Endothelial cell of umbilical vein (primary cell): ENCODE data around the gene ATXN7L1.

ENCODE experiments used
- FOS ChIP-seq: IDR thresholded peaks from 2 replicates; pipeline ENCODE4 v1.6.1; 2011; ENCODE audit warnings: mild to moderate bottlenecking, low read length, moderate library complexity, borderline replicate concordance; ENCODE audit not compliant: insufficient read depth
- MYC ChIP-seq: IDR thresholded peaks from one replicate; pipeline ENCODE4 v1.6.1; 2011; ENCODE audit warnings: mild to moderate bottlenecking, low read depth, low read length
- POLR2AphosphoS5 ChIP-seq: IDR thresholded peaks from 2 replicates; pipeline ENCODE4 v1.6.1; 2012; ENCODE audit warnings: low read depth, mild to moderate bottlenecking, control low read depth, low read length, moderate library complexity; ENCODE audit not compliant: insufficient read depth
- TF ChIP-seq, protein P1 (sequence below), 2 donors: IDR thresholded peaks; 1 replicate in 1 of 2; 2 replicates in 1 of 2; pipeline ENCODE4 v1.5.1; 2011; ENCODE audit warnings: low read length in 2 of 2, mild to moderate bottlenecking in 2 of 2, moderate library complexity in 2 of 2, control low read depth in 1 of 2, inconsistent platforms in 1 of 2, low read depth in 1 of 2; ENCODE audit not compliant: insufficient read depth in 1 of 2; ENCODE audit errors: extremely low read depth in 1 of 2

DNA sequence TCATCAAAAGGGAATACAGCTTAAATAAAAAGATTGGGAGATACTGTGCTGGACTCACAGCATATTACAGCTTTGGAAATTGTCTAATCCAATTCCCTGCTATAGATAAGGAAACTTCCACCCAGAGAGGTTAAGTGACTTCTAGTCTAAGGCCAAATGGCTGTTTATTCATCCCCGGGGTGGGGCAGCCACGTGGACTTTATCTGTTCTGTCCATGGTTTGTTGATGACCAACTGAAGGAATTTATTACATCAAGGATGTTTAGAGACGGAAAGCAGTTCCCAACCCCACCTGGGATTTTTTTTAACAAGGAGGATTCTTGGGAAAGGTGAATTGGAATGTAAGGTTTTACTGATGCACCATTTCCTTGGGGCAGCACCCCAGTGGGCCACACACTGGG, 88.6 kb downstream of the ATXN7L1 start:
- TF ChIP-seq, protein P1, sequence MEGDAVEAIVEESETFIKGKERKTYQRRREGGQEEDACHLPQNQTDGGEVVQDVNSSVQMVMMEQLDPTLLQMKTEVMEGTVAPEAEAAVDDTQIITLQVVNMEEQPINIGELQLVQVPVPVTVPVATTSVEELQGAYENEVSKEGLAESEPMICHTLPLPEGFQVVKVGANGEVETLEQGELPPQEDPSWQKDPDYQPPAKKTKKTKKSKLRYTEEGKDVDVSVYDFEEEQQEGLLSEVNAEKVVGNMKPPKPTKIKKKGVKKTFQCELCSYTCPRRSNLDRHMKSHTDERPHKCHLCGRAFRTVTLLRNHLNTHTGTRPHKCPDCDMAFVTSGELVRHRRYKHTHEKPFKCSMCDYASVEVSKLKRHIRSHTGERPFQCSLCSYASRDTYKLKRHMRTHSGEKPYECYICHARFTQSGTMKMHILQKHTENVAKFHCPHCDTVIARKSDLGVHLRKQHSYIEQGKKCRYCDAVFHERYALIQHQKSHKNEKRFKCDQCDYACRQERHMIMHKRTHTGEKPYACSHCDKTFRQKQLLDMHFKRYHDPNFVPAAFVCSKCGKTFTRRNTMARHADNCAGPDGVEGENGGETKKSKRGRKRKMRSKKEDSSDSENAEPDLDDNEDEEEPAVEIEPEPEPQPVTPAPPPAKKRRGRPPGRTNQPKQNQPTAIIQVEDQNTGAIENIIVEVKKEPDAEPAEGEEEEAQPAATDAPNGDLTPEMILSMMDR (IDR thresholded peaks at IDR 0.05; ENCODE audit: extremely low read depth in 1 of 2, insufficient read depth in 1 of 2, low read depth in 1 of 2, low read length in 2 of 2), result no peak
- TF ChIP-seq FOS, result no peak
- TF ChIP-seq MYC, result no peak
- TF ChIP-seq POLR2AphosphoS5, result no peak
